ENCODE measurements around the gene HIC1. TPM values are rescaled to one million over a fixed set of nuclear protein-coding genes. Genes with fewer than 3 reads are reported as not detected.

Gene HIC1
- polyA plus RNA-seq, 1 donor = 15.9 TPM

DNA sequence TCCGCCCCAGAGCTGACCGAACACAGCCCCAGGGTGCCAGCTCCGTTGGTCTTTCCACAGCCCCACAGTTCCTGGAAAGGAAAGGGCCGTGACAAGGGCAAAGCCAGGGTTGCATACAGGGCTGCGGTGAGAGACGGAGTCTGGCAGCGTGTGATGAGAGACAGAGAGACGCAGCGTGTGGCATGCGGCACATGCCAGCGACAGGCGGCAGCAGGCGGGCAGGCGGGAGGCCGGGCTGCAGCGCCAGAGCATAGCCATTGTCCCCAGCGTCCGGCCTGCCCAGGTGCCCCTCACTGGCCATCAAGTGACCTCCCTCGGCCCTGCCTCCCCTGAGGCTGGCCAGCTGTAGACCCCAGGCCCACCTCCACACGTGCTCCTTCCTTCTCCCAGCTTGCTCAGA is 38.4 kb upstream of the HIC1 start:
- peaks cover 4% of the 10 kb centered on the region for H3K9me3 ChIP-seq (ENCODE audit: control insufficient read depth, low read depth, low read length)
- no peak overlapping the region for H3K27ac ChIP-seq (ENCODE audit: low read length)
- no peaks in the 10 kb centered on the region for H3K36me3 ChIP-seq (ENCODE audit: control insufficient read depth, insufficient read depth, low read length)
- H3K4me3 ChIP-seq (ENCODE audit: low read length) = no peak overlapping the region
- peaks cover 60% of the 10 kb centered on the region for H3K27me3 ChIP-seq (ENCODE audit: control insufficient read depth, insufficient read depth, low read length)
- H3K4me1 ChIP-seq (ENCODE audit: control insufficient read depth, insufficient read depth, low read length) = peaks cover under 1% of the 10 kb centered on the region
- WGBS (ENCODE audit: insufficient coverage, low lambda C conversion rate) = no CpG with 5 or more reads among the region's 20 CpGs
- DNase-seq = no peak

DNA sequence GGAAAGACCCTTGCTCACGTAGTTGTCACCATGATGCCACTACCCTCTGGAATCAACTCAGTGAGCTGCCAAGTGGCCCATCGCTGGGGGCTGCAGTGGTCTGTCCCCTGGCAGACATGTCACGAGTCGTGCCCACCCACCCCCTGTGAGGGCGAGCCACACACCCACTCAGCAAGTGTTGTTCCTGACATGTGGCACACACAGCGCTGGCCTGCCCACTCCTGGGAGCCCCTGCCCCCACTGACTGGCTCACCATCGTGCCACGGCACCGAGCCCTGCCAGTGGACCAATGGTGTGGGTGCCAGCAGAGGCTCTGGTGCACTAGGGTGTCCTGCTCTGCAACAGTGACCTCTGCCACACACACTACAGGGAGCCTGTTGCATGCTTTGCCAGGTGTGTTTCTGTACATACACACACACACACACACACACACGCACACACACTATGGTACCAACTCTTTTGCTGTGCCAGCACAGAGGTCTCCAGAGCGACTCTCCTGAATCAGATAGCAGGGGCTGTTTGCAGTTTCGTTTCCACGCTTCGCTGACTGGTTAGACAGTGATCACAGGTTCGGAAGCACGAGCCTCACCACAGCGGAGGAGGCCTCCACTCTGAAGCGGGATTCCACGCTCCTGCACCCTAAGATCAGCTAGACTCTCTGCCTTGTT is 37.5 kb upstream of the HIC1 start:
- Histone ChIP-seq H3K27me3 (ENCODE audit: control insufficient read depth, insufficient read depth, low read length) (peaks cover 66% of the 10 kb centered on the region), H3K4me3 (ENCODE audit: low read length) (no peak overlapping the region), H3K27ac (ENCODE audit: low read length) (no peak overlapping the region), H3K9me3 (ENCODE audit: control insufficient read depth, low read depth, low read length) (peaks cover 4% of the 10 kb centered on the region), H3K36me3 (ENCODE audit: control insufficient read depth, insufficient read depth, low read length) (no peaks in the 10 kb centered on the region), H3K4me1 (ENCODE audit: control insufficient read depth, insufficient read depth, low read length) (no peaks in the 10 kb centered on the region)
- no CpG with 5 or more reads among the region's 19 CpGs for WGBS (ENCODE audit: insufficient coverage, low lambda C conversion rate)
- DNase-seq = no peak

DNA sequence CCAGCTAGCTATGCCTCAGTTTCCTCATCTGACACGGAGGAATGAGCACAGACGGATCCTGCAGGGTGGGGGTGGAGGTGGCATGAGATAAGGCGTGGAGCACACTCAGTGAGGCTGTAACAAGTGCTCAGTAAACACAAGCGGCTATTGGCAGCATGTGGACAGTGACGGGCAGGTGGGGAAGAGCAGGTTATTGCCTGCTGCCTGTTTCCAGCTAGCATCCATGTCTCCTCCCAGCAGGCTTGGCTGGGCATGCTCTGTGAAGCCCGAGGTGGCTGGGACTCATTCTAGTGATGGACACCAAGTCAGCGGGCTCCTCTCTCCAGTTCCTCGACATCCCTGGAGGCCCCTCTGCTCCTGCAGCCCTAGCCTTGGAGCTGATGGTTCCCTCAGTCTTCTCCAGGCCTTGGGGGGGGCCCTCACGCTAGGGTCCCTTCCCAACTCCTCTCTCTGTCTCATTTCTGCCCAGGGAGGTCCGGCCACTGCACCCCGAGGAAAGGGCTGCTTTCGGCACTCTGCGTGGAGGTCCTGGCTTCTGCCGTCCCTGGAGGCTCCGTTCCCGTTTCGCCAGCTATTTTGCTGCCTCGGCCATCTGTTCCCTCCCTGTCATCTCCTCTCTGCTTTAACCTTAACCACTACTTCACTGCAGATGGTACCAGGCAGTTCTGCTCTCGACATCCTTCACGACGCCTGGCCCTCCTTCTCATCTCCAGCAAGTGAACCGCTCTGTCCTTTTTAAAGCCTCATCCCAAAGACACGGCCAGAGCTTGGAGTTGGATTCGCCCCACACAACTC is 36.0 kb upstream of the HIC1 start:
- Histone ChIP-seq H3K27ac (ENCODE audit: low read length) (no peak overlapping the region), H3K36me3 (ENCODE audit: control insufficient read depth, insufficient read depth, low read length) (no peaks in the 10 kb centered on the region), H3K4me1 (ENCODE audit: control insufficient read depth, insufficient read depth, low read length) (no peaks in the 10 kb centered on the region), H3K4me3 (ENCODE audit: low read length) (no peak overlapping the region), H3K27me3 (ENCODE audit: control insufficient read depth, insufficient read depth, low read length) (peaks cover 81% of the 10 kb centered on the region), H3K9me3 (ENCODE audit: control insufficient read depth, low read depth, low read length) (peaks cover 4% of the 10 kb centered on the region)
- 92% methylated on average over 5 of the region's 24 CpGs for WGBS (ENCODE audit: insufficient coverage, low lambda C conversion rate)
- no peak for DNase-seq

DNA sequence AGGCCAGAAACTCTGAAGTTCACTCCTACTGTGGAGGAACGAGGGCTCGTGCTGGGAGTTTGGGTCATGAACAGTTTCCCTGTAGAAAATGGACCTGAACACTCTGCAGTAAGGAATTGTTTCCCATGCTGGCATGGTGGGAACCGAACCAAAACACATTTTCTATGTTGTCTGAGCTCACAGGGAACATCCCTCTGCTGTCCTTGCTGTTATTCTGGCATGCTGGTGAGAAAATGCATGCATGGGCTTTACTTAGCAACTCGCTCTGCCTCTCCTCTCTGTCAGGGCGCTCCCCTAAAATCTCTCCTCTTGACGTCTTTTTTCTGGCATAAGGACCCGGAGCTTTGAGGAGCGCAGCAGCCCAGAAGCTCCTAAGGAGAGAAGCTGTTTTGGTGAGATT is 35.2 kb upstream of the HIC1 start:
- H3K27me3 ChIP-seq (ENCODE audit: control insufficient read depth, insufficient read depth, low read length) = peaks cover 88% of the 10 kb centered on the region
- 90% methylated on average over 2 of the region's 8 CpGs for WGBS (ENCODE audit: insufficient coverage, low lambda C conversion rate)

DNA sequence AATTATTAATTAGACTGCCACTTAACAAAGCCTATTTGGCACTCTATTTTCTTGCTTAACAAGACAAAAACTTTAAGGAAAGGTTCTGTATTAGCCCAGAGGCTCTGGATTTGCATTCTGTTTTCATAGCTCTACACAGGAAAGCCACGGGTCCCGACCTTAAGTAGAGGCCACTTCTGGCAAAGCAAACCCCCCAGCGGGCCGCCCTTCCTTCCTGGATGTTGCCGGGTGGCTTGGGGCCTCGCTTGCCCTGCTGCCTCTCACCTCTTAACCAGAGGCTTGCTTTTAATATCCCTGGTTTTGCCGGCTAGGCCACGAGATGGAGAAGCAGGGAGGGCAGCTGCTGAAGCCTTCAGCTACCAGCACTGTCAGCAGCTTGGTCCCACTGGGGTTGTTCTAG is 34.2 kb upstream of the HIC1 start:
- Histone ChIP-seq H3K9me3 (ENCODE audit: control insufficient read depth, low read depth, low read length) (peaks cover 1% of the 10 kb centered on the region), H3K27me3 (ENCODE audit: control insufficient read depth, insufficient read depth, low read length) (peaks cover 87% of the 10 kb centered on the region), H3K27ac (ENCODE audit: low read length) (no peak overlapping the region), H3K36me3 (ENCODE audit: control insufficient read depth, insufficient read depth, low read length) (no peaks in the 10 kb centered on the region), H3K4me1 (ENCODE audit: control insufficient read depth, insufficient read depth, low read length) (peaks cover 10% of the 10 kb centered on the region), H3K4me3 (ENCODE audit: low read length) (no peak overlapping the region)
- WGBS (ENCODE audit: insufficient coverage, low lambda C conversion rate) = no CpG with 5 or more reads among the region's 8 CpGs
- no peak for DNase-seq

More for the DNA sequence above, 35.2 kb upstream of the HIC1 start:
- Histone ChIP-seq H3K9me3 (ENCODE audit: control insufficient read depth, low read depth, low read length) (peaks cover 4% of the 10 kb centered on the region), H3K4me1 (ENCODE audit: control insufficient read depth, insufficient read depth, low read length) (peaks cover 4% of the 10 kb centered on the region), H3K4me3 (ENCODE audit: low read length) (no peak overlapping the region), H3K36me3 (ENCODE audit: control insufficient read depth, insufficient read depth, low read length) (no peaks in the 10 kb centered on the region), H3K27ac (ENCODE audit: low read length) (no peak overlapping the region)
- DNase-seq = no peak

DNA sequence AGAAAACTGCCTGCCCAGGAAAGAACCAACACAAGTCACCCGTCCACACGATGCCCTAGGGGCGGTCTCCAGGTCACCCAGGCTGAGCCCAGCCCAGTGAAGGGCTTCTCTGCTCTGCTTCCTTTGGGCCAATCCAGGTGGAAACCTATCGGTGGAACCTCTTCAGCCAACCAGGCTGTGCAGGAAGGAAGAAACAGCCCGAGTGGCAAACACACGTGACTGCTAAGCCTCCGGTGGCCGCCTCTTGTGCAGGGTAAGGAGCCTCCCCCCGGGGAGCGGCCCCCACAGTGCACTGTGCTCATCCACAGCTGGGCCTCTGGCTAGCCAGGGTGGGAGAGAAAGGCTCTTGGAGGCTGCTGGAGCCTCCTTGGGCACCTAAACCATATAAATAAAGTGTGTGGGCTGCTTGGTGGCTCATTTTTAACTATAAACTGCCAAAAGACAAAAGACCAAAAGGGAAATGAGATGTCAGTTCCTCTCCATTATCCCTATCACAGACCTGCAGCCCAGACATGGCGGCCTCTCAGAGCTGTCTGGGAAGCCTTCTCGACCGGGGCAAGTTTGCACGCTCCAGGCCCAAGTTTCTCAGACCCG is 32.2 kb upstream of the HIC1 start:
- no peak overlapping the region for H3K27ac ChIP-seq (ENCODE audit: low read length)
- peaks cover 15% of the 10 kb centered on the region for H3K4me1 ChIP-seq (ENCODE audit: control insufficient read depth, insufficient read depth, low read length)
- no peaks in the 10 kb centered on the region for H3K36me3 ChIP-seq (ENCODE audit: control insufficient read depth, insufficient read depth, low read length)
- peaks cover 3% of the 10 kb centered on the region for H3K9me3 ChIP-seq (ENCODE audit: control insufficient read depth, low read depth, low read length)
- H3K4me3 ChIP-seq (ENCODE audit: low read length) = no peak overlapping the region
- H3K27me3 ChIP-seq (ENCODE audit: control insufficient read depth, insufficient read depth, low read length) = peaks cover 92% of the 10 kb centered on the region
- no CpG with 5 or more reads among the region's 15 CpGs for WGBS (ENCODE audit: insufficient coverage, low lambda C conversion rate)
- no peak for DNase-seq

DNA sequence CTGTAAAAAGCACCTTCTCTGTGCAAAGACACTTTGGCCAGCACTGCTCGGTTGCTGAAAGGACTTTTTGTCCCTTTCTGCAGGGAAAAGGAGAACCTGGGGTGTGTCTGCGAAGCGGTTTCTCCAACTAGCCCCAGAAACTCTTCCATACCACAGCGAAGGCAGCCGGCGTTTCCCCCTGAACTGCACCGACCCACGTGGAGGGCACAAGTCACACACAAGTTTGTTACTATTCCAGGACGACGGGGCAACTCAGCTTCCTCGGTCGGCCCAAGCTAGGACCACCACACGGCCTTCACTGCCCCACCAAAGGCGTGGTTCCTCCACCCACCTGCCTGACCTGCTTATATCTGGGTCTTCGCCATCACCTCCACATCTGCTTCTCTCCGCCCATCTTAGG is 31.6 kb upstream of the HIC1 start:
- H3K27me3 ChIP-seq (ENCODE audit: control insufficient read depth, insufficient read depth, low read length) = peaks cover 92% of the 10 kb centered on the region
- no CpG with 5 or more reads among the region's 16 CpGs for WGBS (ENCODE audit: insufficient coverage, low lambda C conversion rate)
- peaks cover 3% of the 10 kb centered on the region for H3K9me3 ChIP-seq (ENCODE audit: control insufficient read depth, low read depth, low read length)
- no peaks in the 10 kb centered on the region for H3K36me3 ChIP-seq (ENCODE audit: control insufficient read depth, insufficient read depth, low read length)
- no peak for DNase-seq
- H3K4me1 ChIP-seq (ENCODE audit: control insufficient read depth, insufficient read depth, low read length) = peaks cover 15% of the 10 kb centered on the region
- H3K4me3 ChIP-seq (ENCODE audit: low read length) = no peak overlapping the region
- H3K27ac ChIP-seq (ENCODE audit: low read length) = no peak overlapping the region

DNA sequence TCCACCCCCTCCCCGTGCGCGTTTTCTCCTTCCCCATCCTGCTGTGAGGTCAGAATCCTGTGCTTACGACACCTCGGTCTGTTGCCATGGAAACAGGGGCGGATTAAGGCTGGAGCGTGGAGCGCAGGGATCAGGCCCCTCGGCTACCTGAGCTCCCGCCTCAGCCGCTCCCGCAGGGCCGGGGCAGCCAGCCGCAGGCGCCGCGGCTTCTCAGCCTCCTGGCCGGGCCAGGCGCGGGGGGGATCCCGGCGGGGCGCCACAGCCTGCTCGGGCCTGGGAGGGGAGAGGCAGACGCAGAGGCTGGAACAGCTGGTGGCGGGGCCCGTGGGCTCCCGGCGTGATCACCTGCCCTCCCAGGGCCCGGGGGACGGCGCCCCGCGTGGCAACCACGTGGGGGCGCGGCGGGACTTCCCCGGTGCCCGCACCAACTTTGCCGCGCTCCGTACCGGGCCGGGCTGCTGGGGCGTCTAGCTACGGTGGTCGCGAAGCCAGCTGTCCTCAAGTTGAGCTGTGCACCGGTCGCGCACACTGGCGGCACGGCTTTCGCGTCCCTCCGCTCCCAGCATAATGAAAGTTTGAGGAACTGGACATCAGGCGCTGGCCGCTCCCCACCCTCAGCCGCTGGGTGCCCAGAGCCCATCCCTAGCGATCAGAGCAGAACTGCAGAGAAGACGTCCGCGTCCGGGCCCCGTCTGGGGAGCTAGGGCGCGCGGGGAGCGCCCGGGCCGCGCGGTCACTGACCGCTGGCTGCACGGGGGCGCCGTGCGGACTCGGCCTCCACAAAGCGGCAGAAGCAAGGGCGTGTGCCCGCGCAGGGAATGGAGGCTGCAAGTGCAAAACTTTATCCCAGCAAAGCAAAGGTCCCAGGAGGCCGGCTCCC is 31.0 kb upstream of the HIC1 start:
- Histone ChIP-seq H3K36me3 (ENCODE audit: control insufficient read depth, insufficient read depth, low read length) (no peaks in the 10 kb centered on the region), H3K9me3 (ENCODE audit: control insufficient read depth, low read depth, low read length) (peaks cover 3% of the 10 kb centered on the region), H3K27me3 (ENCODE audit: control insufficient read depth, insufficient read depth, low read length) (peaks cover 92% of the 10 kb centered on the region), H3K4me1 (ENCODE audit: control insufficient read depth, insufficient read depth, low read length) (peaks cover 15% of the 10 kb centered on the region), H3K27ac (ENCODE audit: low read length) (no peak overlapping the region), H3K4me3 (ENCODE audit: low read length) (peak overlapping the region; percentile 10)
- WGBS (ENCODE audit: insufficient coverage, low lambda C conversion rate) = no CpG with 5 or more reads among the region's 85 CpGs
- peak in 1 of 2 donors; percentile 54 for DNase-seq

DNA sequence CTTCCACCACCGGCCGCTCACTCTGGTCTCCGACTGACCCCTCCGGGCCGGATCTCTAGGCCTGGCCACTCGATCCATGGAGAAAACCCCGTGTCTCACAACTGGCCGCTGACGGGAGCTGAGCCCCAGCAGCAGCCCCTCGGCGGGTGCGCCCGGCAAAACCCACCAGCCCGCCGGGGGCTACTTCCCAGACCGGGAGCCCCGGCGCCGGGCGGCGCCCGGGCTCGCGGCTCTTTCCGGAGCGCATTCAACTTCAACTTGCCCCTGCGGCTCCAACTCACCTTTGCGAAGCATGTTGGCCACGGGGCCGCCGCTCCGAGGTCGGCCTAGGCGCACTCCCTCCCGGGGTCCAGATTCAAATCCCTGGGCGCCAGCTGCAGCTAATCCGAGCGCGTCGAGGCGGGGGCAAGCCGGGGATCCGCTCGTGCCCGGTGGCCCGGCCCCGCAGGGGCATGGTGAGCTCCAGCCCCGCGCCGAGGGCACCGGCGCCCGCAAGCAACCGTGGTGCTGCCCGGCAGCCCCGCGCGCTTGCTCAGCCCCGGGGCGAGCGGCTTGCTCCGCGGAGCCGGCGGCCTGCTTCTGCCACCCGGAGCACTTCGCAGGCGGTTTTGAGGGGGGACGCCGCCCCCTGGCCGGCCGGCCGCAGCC is 30.2 kb upstream of the HIC1 start:
- Histone ChIP-seq H3K36me3 (ENCODE audit: control insufficient read depth, insufficient read depth, low read length) (no peaks in the 10 kb centered on the region), H3K4me3 (ENCODE audit: low read length) (peak overlapping the region; percentile 10), H3K27ac (ENCODE audit: low read length) (no peak overlapping the region), H3K9me3 (ENCODE audit: control insufficient read depth, low read depth, low read length) (peaks cover 3% of the 10 kb centered on the region), H3K4me1 (ENCODE audit: control insufficient read depth, insufficient read depth, low read length) (peaks cover 18% of the 10 kb centered on the region), H3K27me3 (ENCODE audit: control insufficient read depth, insufficient read depth, low read length) (peaks cover 89% of the 10 kb centered on the region)
- no CpG with 5 or more reads among the region's 73 CpGs for WGBS (ENCODE audit: insufficient coverage, low lambda C conversion rate)
- no peak for DNase-seq
